ENCODE measurements around the gene MKRN1. TPM values are rescaled to one million over a fixed set of nuclear protein-coding genes. Genes with fewer than 3 reads are reported as not detected.
"Not testable (repeated sequence)": the region's sequence is repeated elsewhere in the genome, so short reads cannot be mapped to it uniquely, and the experiment has no call there.

The MKRN1 gene
- total RNA-seq, result 99.0 TPM
- long read RNA-seq, transcript MKRN1-202 (5 exons, 1,601 nt), result minor isoform, 18 of 151 reads
- long read RNA-seq, transcript MKRN1-201 (8 exons, 3,151 nt), result major isoform, 118 of 151 reads
- long read RNA-seq, partial matches to known transcripts, result 7 of 151 reads
- long read RNA-seq, other reads (novel, unspliced or antisense), result 8 of 151 reads

GRCh38 chr7:140479062-140479738, at the start of gene MKRN1:
TSS of gene MKRN1 (minus strand) at chr7:140479505. CDS start at chr7:140479344, 161 bp downstream.
- ATAC-seq (peak; percentile 99), DNase-seq (ENCODE audit: missing footprints) (peak; percentile 98)
- intact Hi-C loops (cut with DNase I), result no loop called here

- intact Hi-C loops (cut with DNase I), result no loop called here
- DNase-seq (ENCODE audit: missing footprints) (no peak), ATAC-seq (no peak)
Observed at GRCh38 chr7:140526787-140527664, 47.7 kb upstream of the MKRN1 start.

- ATAC-seq (no peak), DNase-seq (ENCODE audit: missing footprints) (no peak)
- intact Hi-C loops (cut with DNase I), result no loop called here
Observed at GRCh38 chr7:140526214-140526613, 46.9 kb upstream of the MKRN1 start.

GRCh38 chr7:140525743-140526142, 46.4 kb upstream of the MKRN1 start:
- ATAC-seq (peak; percentile 20), DNase-seq (ENCODE audit: missing footprints) (no peak)
- intact Hi-C loops (cut with DNase I), result no loop called here

- intact Hi-C loops (cut with DNase I), result no loop called here
- DNase-seq (ENCODE audit: missing footprints) (no peak), ATAC-seq (no peak)
Observed at GRCh38 chr7:140521421-140521820, 42.1 kb upstream of the MKRN1 start.

GRCh38 chr7:140519007-140519399, 39.7 kb upstream of the MKRN1 start:
- DNase-seq (ENCODE audit: missing footprints) (no peak), ATAC-seq (peak; percentile 54)
- intact Hi-C loops (cut with DNase I), result loop anchor here (2.0 kb wide), 1 partner anchor 48 kb away; no protein-coding TSS in a partner anchor

- DNase-seq (ENCODE audit: missing footprints) (no peak), ATAC-seq (peak; percentile 14)
- intact Hi-C loops (cut with DNase I), result loop anchor here (1.0 to 2.0 kb wide), 2 partner anchors 48 to 135 kb away; no protein-coding TSS in a partner anchor
Observed at GRCh38 chr7:140518370-140519006, 39.2 kb upstream of the MKRN1 start.

- intact Hi-C loops (cut with DNase I), result loop anchor here (1.0 to 2.0 kb wide), 2 partner anchors 49 to 136 kb away; no protein-coding TSS in a partner anchor
- DNase-seq (ENCODE audit: missing footprints), result peak; percentile 93
- peak; percentile 91 for ATAC-seq
Observed at GRCh38 chr7:140517546-140518369, 38.5 kb upstream of the MKRN1 start.

- intact Hi-C loops (cut with DNase I), result no loop called here
- no peak for DNase-seq (ENCODE audit: missing footprints)
- peak; percentile 27 for ATAC-seq
Observed at GRCh38 chr7:140512317-140513000, 33.2 kb upstream of the MKRN1 start.

- intact Hi-C loops (cut with DNase I), result no loop called here
- ATAC-seq (no peak), DNase-seq (ENCODE audit: missing footprints) (no peak)
Observed at GRCh38 chr7:140509789-140510188, 30.5 kb upstream of the MKRN1 start.

GRCh38 chr7:140507556-140507955, 28.3 kb upstream of the MKRN1 start:
- intact Hi-C loops (cut with DNase I); ATAC-seq; DNase-seq (ENCODE audit: missing footprints): not testable (repeated sequence)

GRCh38 chr7:140506788-140507464, 27.6 kb upstream of the MKRN1 start:
- no peak for DNase-seq (ENCODE audit: missing footprints)

GRCh38 chr7:140501966-140502365, 22.7 kb upstream of the MKRN1 start:
- ATAC-seq, result no peak
- intact Hi-C loops (cut with DNase I), result no loop called here

More at GRCh38 chr7:140506788-140507464, 27.6 kb upstream of the MKRN1 start:
- ATAC-seq, result peak; percentile 95
- intact Hi-C loops (cut with DNase I), result no loop called here

GRCh38 chr7:140497807-140498206, 18.5 kb upstream of the MKRN1 start:
- intact Hi-C loops (cut with DNase I); ATAC-seq: not testable (repeated sequence)

More at GRCh38 chr7:140501966-140502365, 22.7 kb upstream of the MKRN1 start:
- no peak for DNase-seq (ENCODE audit: missing footprints)

GRCh38 chr7:140497241-140497769, 18.0 kb upstream of the MKRN1 start:
- intact Hi-C loops (cut with DNase I), result no loop called here
- ATAC-seq (no peak), DNase-seq (ENCODE audit: missing footprints) (no peak)

More at GRCh38 chr7:140497807-140498206, 18.5 kb upstream of the MKRN1 start:
- DNase-seq (ENCODE audit: missing footprints), result not testable (repeated sequence)

GRCh38 chr7:140495514-140496097, 16.3 kb upstream of the MKRN1 start:
- ATAC-seq, result no peak
- intact Hi-C loops (cut with DNase I), result no loop called here
- DNase-seq (ENCODE audit: missing footprints), result no peak

All from Right ventricle myocardium inferior (tissue), 1 donor.